HEK293T (cell line): Measurements from ENCODE around the gene MRNIP.

Experiments
- CTCF ChIA-PET: fragments of 350-600 bp; formaldehyde crosslinking; extraction: SDS; loops from one replicate; lab custom pipeline; 2021; ENCODE audit warnings: antibody characterized with exemption, inconsistent platforms; lab: Yijun Ruan, JAX
- POLR2A ChIA-PET: fragments of 350-600 bp; formaldehyde crosslinking; extraction: SDS; loops from one replicate; lab custom pipeline; 2020; ENCODE audit warnings: antibody characterized with exemption, inconsistent platforms; lab: Yijun Ruan, JAX
- DNase-seq: peaks from one replicate; pipeline ENCODE4 v3.0.0; 2012; ENCODE audit warnings: mixed read lengths; ENCODE audit errors: extremely low spot score
- ARNT ChIP-seq: fragments of 450-650 bp; IDR thresholded peaks from 2 replicates; pipeline ENCODE4 v1.6.1; 2017; ENCODE audit warnings: mild to moderate bottlenecking
- BHLHE40 ChIP-seq: fragments of 450-650 bp; IDR thresholded peaks from 2 replicates; pipeline ENCODE4 v1.6.1; 2016; ENCODE audit warnings: mild to moderate bottlenecking, moderate library complexity, borderline replicate concordance
- CTBP1 ChIP-seq: fragments of 450-650 bp; IDR thresholded peaks from 2 replicates; pipeline ENCODE4 v1.6.1; 2016; ENCODE audit warnings: borderline replicate concordance
- ELF4 ChIP-seq: fragments of 450-650 bp; IDR thresholded peaks from 2 replicates; pipeline ENCODE4 v1.6.1; 2017; ENCODE audit warnings: antibody characterized with exemption
- FOXA1 ChIP-seq: fragments of 450-650 bp; IDR thresholded peaks from 2 replicates; pipeline ENCODE4 v1.6.1; 2016; ENCODE audit warnings: mild to moderate bottlenecking
- FOXK2 ChIP-seq: fragments of 450-650 bp; IDR thresholded peaks from 2 replicates; pipeline ENCODE4 v1.6.1; 2016; ENCODE audit warnings: mild to moderate bottlenecking
- FOXM1 ChIP-seq: fragments of 450-650 bp; IDR thresholded peaks from 2 replicates; pipeline ENCODE4 v1.6.1; 2017; ENCODE audit warnings: mild to moderate bottlenecking, borderline replicate concordance
- HDGF ChIP-seq: fragments of 450-650 bp; IDR thresholded peaks from 2 replicates; pipeline ENCODE4 v1.6.1; 2017; ENCODE audit warnings: antibody characterized with exemption, borderline replicate concordance
- L3MBTL2 ChIP-seq: fragments of 450-650 bp; conservative IDR thresholded peaks from 2 replicates; pipeline ENCODE4 v1.6.1; 2016; ENCODE audit warnings: mild to moderate bottlenecking
- LEF1 ChIP-seq: fragments of 450-650 bp; IDR thresholded peaks from 2 replicates; pipeline ENCODE4 v1.6.1; 2017; ENCODE audit warnings: mild to moderate bottlenecking, borderline replicate concordance
- NFRKB ChIP-seq: fragments of 450-650 bp; IDR thresholded peaks from 2 replicates; pipeline ENCODE4 v1.6.1; 2016; ENCODE audit warnings: mild to moderate bottlenecking, moderate library complexity
- PKNOX1 ChIP-seq: fragments of 450-650 bp; IDR thresholded peaks from 2 replicates; pipeline ENCODE4 v1.6.1; 2016
- SP1 ChIP-seq: fragments of 450-650 bp; IDR thresholded peaks from 2 replicates; pipeline ENCODE4 v1.6.1; 2017
- SUZ12 ChIP-seq: fragments of 450-650 bp; IDR thresholded peaks from 2 replicates; pipeline ENCODE4 v1.6.1; 2016; ENCODE audit warnings: mild to moderate bottlenecking
- TARDBP ChIP-seq: fragments of 450-650 bp; IDR thresholded peaks from 2 replicates; pipeline ENCODE4 v1.6.1; 2016
- ZNF384 ChIP-seq: fragments of 450-650 bp; IDR thresholded peaks from 2 replicates; pipeline ENCODE4 v1.6.1; 2016

The MRNIP gene

GRCh38 chr5:179905161-179905560 lies 46.5 kb upstream of the MRNIP start:
- POLR2A ChIA-PET: no interaction called here

GRCh38 chr5:179904463-179905160 lies 46.0 kb upstream of the MRNIP start:
- no peak for DNase-seq
- ChIA-PET CTCF (no interaction called here), POLR2A (no interaction called here)
- TF ChIP-seq CTBP1 (no peak), L3MBTL2 (no peak), PKNOX1 (no peak), ARNT (no peak), ZNF384 (no peak), ELF4 (no peak), SP1 (no peak)

More at GRCh38 chr5:179905161-179905560, 46.5 kb upstream of the MRNIP start:
- DNase-seq: no peak
- TF ChIP-seq PKNOX1 (no peak), TARDBP (no peak), ARNT (no peak), ELF4 (no peak), L3MBTL2 (no peak), NFRKB (no peak), HDGF (no peak), FOXK2 (no peak), FOXA1 (no peak), FOXM1 (no peak), LEF1 (no peak), ZNF384 (no peak), SUZ12 (no peak), SP1 (no peak), BHLHE40 (no peak), CTBP1 (no peak)
- CTCF ChIA-PET: no interaction called here

GRCh38 chr5:179902763-179903158 lies 44.1 kb upstream of the MRNIP start:
- no peak for TF ChIP-seq TARDBP
- TF ChIP-seq HDGF: no peak
- TF ChIP-seq FOXM1: no peak
- no peak for TF ChIP-seq NFRKB
- no peak for TF ChIP-seq ZNF384
- no peak for TF ChIP-seq FOXK2
- ChIA-PET POLR2A (no interaction called here), CTCF (no interaction called here)
- no peak for DNase-seq

- TF ChIP-seq ARNT (no peak), SP1 (no peak), LEF1 (no peak), FOXK2 (no peak), SUZ12 (no peak), BHLHE40 (no peak), L3MBTL2 (no peak), HDGF (no peak), PKNOX1 (no peak), NFRKB (no peak), ZNF384 (no peak), FOXA1 (no peak), ELF4 (no peak), FOXM1 (no peak), CTBP1 (no peak), TARDBP (no peak)
- CTCF ChIA-PET: no interaction called here
- POLR2A ChIA-PET: no interaction called here
- no peak for DNase-seq
Measured at GRCh38 chr5:179901915-179902762, 43.5 kb upstream of the MRNIP start.

- DNase-seq: no peak
- ChIA-PET CTCF (no interaction called here), POLR2A (no interaction called here)
- TF ChIP-seq PKNOX1 (no peak), LEF1 (no peak), ZNF384 (no peak), BHLHE40 (no peak), CTBP1 (no peak), TARDBP (no peak), FOXM1 (no peak), ARNT (no peak), SUZ12 (no peak), NFRKB (no peak), HDGF (no peak), SP1 (no peak), L3MBTL2 (no peak), FOXA1 (no peak), ELF4 (no peak), FOXK2 (no peak)
Measured at GRCh38 chr5:179901462-179901861, 42.8 kb upstream of the MRNIP start.
